WTC11 (cell line): ENCODE results near the gene ZNF232. TPM values are rescaled to one million over a fixed set of nuclear protein-coding genes. Genes with fewer than 3 reads are reported as not detected.

Source experiments
- ATAC-seq: fragments of 200-7000 bp; cut with Tn5 transposase; 2 replicates; pipeline ENCODE4 v1.10.0; 2021; ENCODE audit warnings: mild to moderate bottlenecking, moderate library complexity
- CTCF ChIA-PET: fragments of 300-600 bp; sonication (Branson Sonifier 250); formaldehyde crosslinking; loops from one replicate; lab custom pipeline; 2021; ENCODE audit warnings: antibody characterized with exemption; lab: Charles Lee
- POLR2A ChIA-PET: fragments of 350-600 bp; sonication (Branson Sonifier 250); formaldehyde crosslinking; loops from one replicate; lab custom pipeline; 2021; ENCODE audit warnings: antibody characterized with exemption; lab: Charles Lee
- DNase-seq: peaks from one replicate; pipeline ENCODE4 v3.0.0; 2021; ENCODE audit warnings: low spot score
- H3K27ac Mint-ChIP-seq: 2 replicates; pipeline ENCODE4 v1.8.0; 2021; ENCODE audit warnings: mixed read lengths
- H3K27me3 Mint-ChIP-seq: 2 replicates; pipeline ENCODE4 v1.8.0; 2021; ENCODE audit warnings: low read depth, mild to moderate bottlenecking, moderate library complexity, mixed read lengths
- H3K36me3 Mint-ChIP-seq: 2 replicates; pipeline ENCODE4 v1.8.0; 2021; ENCODE audit warnings: mixed read lengths
- H3K4me1 Mint-ChIP-seq: 2 replicates; pipeline ENCODE4 v1.8.0; 2022; ENCODE audit warnings: mixed read lengths
- H3K4me3 Mint-ChIP-seq: 2 replicates; pipeline ENCODE4 v1.8.0; 2021; ENCODE audit warnings: mild to moderate bottlenecking, moderate library complexity, mixed read lengths
- H3K9me3 Mint-ChIP-seq: 2 replicates; pipeline ENCODE4 v1.8.0; 2021; ENCODE audit warnings: mixed read lengths
- AFF4 ChIP-seq: sonication (generic); formaldehyde crosslinking; IDR thresholded peaks from 2 replicates; pipeline ENCODE4 v1.8.1; 2023; ENCODE audit warnings: mild to moderate bottlenecking, missing genetic modification reagents, borderline replicate concordance
- ARID4B ChIP-seq: sonication (generic); formaldehyde crosslinking; IDR thresholded peaks from 2 replicates; pipeline ENCODE4 v1.8.0; 2023; ENCODE audit warnings: missing genetic modification reagents, mild to moderate bottlenecking, borderline replicate concordance
- ATF1 ChIP-seq: sonication (generic); formaldehyde crosslinking; IDR thresholded peaks from 2 replicates; pipeline ENCODE4 v1.8.1; 2023; ENCODE audit warnings: mild to moderate bottlenecking, moderate library complexity, missing genetic modification reagents
- ATF2 ChIP-seq: sonication (generic); formaldehyde crosslinking; IDR thresholded peaks from 2 replicates; pipeline ENCODE4 v1.8.1; 2022; ENCODE audit warnings: low read depth, missing genetic modification reagents, borderline replicate concordance
- ELF4 ChIP-seq: sonication (generic); formaldehyde crosslinking; IDR thresholded peaks from 2 replicates; pipeline ENCODE4 v1.8.1; 2022; ENCODE audit warnings: low read depth, mild to moderate bottlenecking, moderate library complexity, missing genetic modification reagents
- FOXP1 ChIP-seq: sonication (generic); formaldehyde crosslinking; IDR thresholded peaks from 2 replicates; pipeline ENCODE4 v1.8.0; 2022; ENCODE audit warnings: missing genetic modification reagents, mild to moderate bottlenecking, moderate library complexity, borderline replicate concordance
- IRF1 ChIP-seq: sonication (generic); formaldehyde crosslinking; IDR thresholded peaks from 2 replicates; pipeline ENCODE4 v1.8.0; 2023; ENCODE audit warnings: missing genetic modification reagents
- JUN ChIP-seq: sonication (generic); formaldehyde crosslinking; IDR thresholded peaks from 2 replicates; pipeline ENCODE4 v1.8.0; 2023; ENCODE audit warnings: mild to moderate bottlenecking, missing genetic modification reagents
- MLX ChIP-seq: sonication (generic); formaldehyde crosslinking; IDR thresholded peaks from 2 replicates; pipeline ENCODE4 v1.8.1; 2023; ENCODE audit warnings: mild to moderate bottlenecking, missing genetic modification reagents, moderate library complexity
- NR2C2 ChIP-seq: sonication (generic); formaldehyde crosslinking; IDR thresholded peaks from 2 replicates; pipeline ENCODE4 v1.8.0; 2022; ENCODE audit warnings: mild to moderate bottlenecking, missing genetic modification reagents
- RORB ChIP-seq: fragments of 250-450 bp; sonication (Bioruptor Pico); IDR thresholded peaks from 2 replicates; pipeline ENCODE4 v1.9.0; 2021; ENCODE audit warnings: mild to moderate bottlenecking
- SP1 ChIP-seq: sonication (generic); formaldehyde crosslinking; conservative IDR thresholded peaks from 2 replicates; pipeline ENCODE4 v1.8.1; 2022; ENCODE audit warnings: missing genetic modification reagents
- total RNA-seq: library from RNA; stranded (reverse); gene quantifications from 3 replicates; pipeline ENCODE4 v1.2.3, GENCODE V29; 2021

The ZNF232 gene
- total RNA-seq, 1 experiment from 2014 or later: 21.7 TPM

GRCh38 chr17:5110816-5111215, 862 bp downstream of the ZNF232 start:
- CTCF ChIA-PET: interaction anchor here (0.6 to 1.9 kb wide), 8 partner anchors 10 to 127 kb away, joined by 3 to 8 read pairs (median 4); partner anchors contain the start of gene ZNF594
- TF ChIP-seq ATF2 (CRISPR knock-in tag) (no peak), ARID4B (CRISPR knock-in tag) (no peak), JUN (CRISPR knock-in tag) (no peak), IRF1 (CRISPR knock-in tag) (no peak)
- Mint-ChIP-seq H3K9me3 (peaks cover 8% of the 10 kb centered on the region), H3K4me3 (peak overlapping the region; percentile 82), H3K27ac (peak overlapping the region; percentile 25; the same call in 1 of the 2 replicates), H3K4me1 (peaks cover 16% of the 10 kb centered on the region), H3K36me3 (peaks cover 49% of the 10 kb centered on the region), H3K27me3 (no peaks in the 10 kb centered on the region; the same call in 1 of the 2 replicates)
- POLR2A ChIA-PET: interaction anchor here (1.5 kb wide), 1 partner anchor 11 kb away, joined by 5 read pairs; no protein-coding TSS in a partner anchor
- DNase-seq: no peak
- ATAC-seq: no peak

GRCh38 chr17:5100832-5101231, 10.8 kb downstream of the ZNF232 start:
- ChIA-PET CTCF (interaction anchor here (2.0 kb wide), 1 partner anchor 10 kb away, joined by 4 read pairs; no protein-coding TSS in a partner anchor), POLR2A (no interaction called here)
- Mint-ChIP-seq H3K9me3 (peaks cover 17% of the 10 kb centered on the region), H3K27ac (no peak overlapping the region), H3K4me3 (no peak overlapping the region), H3K36me3 (peaks cover 30% of the 10 kb centered on the region), H3K4me1 (0 out of 2 replicates have a peak, but pooled peaks cover 6% of the 10 kb centered on the region), H3K27me3 (peaks cover 39% of the 10 kb centered on the region)
- ATAC-seq: no peak
- DNase-seq: no peak
- TF ChIP-seq NR2C2 (no peak), ATF2 (CRISPR knock-in tag) (no peak), FOXP1 (CRISPR knock-in tag) (no peak), RORB (CRISPR knock-in tag) (no peak), ATF1 (CRISPR knock-in tag) (no peak), MLX (CRISPR knock-in tag) (no peak), JUN (CRISPR knock-in tag) (no peak), SP1 (no peak), IRF1 (CRISPR knock-in tag) (no peak), ELF4 (CRISPR knock-in tag) (no peak), AFF4 (CRISPR knock-in tag) (no peak)
